HG03066 (cell line): ENCODE data around the gene CWC27.
A peak's percentile ranks its signal among the peaks of the same experiment; 100 is the strongest.

Experiments
- ATAC-seq: cut with Tn5 transposase; IDR thresholded peaks from one replicate; pipeline ENCODE4 v1.9.1; 2021; ENCODE audit warnings: low read depth; ENCODE audit not compliant: unreplicated experiment

CWC27 gene

GRCh38 chr5:64768358-64769312 is at the start of gene CWC27, which contains the start of gene SREK1IP1:
Gene CWC27, plus strand, starts transcription at chr5:64768930. Its CDS starts 217 bp downstream, at chr5:64769147.
Gene SREK1IP1, minus strand, starts transcription at chr5:64768691. Its CDS starts 174 bp downstream, at chr5:64768517.
- peak; percentile 95 for ATAC-seq

- ATAC-seq = no peak
Observed at GRCh38 chr5:64722588-64722987, 46.1 kb upstream of the CWC27 start.

- no peak for ATAC-seq
Observed at GRCh38 chr5:64727150-64727549, 41.6 kb upstream of the CWC27 start.

- no peak for ATAC-seq
Observed at GRCh38 chr5:64742411-64742810, 26.3 kb upstream of the CWC27 start.

GRCh38 chr5:64742821-64743220 is 25.9 kb upstream of the CWC27 start:
- no peak for ATAC-seq

GRCh38 chr5:64744914-64745313 is 23.8 kb upstream of the CWC27 start:
- ATAC-seq = no peak

GRCh38 chr5:64746446-64746845 is 22.3 kb upstream of the CWC27 start:
- no peak for ATAC-seq

GRCh38 chr5:64749385-64749784 is 19.3 kb upstream of the CWC27 start:
- ATAC-seq = no peak

GRCh38 chr5:64754066-64754465 is 14.7 kb upstream of the CWC27 start:
- ATAC-seq = no peak

GRCh38 chr5:64758901-64759300 is 9.8 kb upstream of the CWC27 start:
- ATAC-seq = no peak

GRCh38 chr5:64759960-64760660 is 8.6 kb upstream of the CWC27 start:
- no peak for ATAC-seq

GRCh38 chr5:64763948-64764503 is 4.7 kb upstream of the CWC27 start:
- ATAC-seq = no peak

- no peak for ATAC-seq
Observed at GRCh38 chr5:64765804-64766504, 2.8 kb upstream of the CWC27 start.

GRCh38 chr5:64766941-64767340 is 1.8 kb upstream of the CWC27 start:
- no peak for ATAC-seq

- ATAC-seq = peak; percentile 13
Observed at GRCh38 chr5:64767959-64768357, 772 bp upstream of the CWC27 start.

- ATAC-seq = no peak
Observed at GRCh38 chr5:64769855-64770254, 1.1 kb downstream of the CWC27 start.

GRCh38 chr5:64771736-64772135 is 3.0 kb downstream of the CWC27 start:
- no peak for ATAC-seq

- peak; percentile 64 for ATAC-seq
Observed at GRCh38 chr5:64773533-64773932, 4.8 kb downstream of the CWC27 start.

- no peak for ATAC-seq
Observed at GRCh38 chr5:64775291-64775690, 6.6 kb downstream of the CWC27 start.

- peak; percentile 84 for ATAC-seq
Observed at GRCh38 chr5:64784451-64785025, 15.8 kb downstream of the CWC27 start.
